HG02970 (cell line): ENCODE data around the gene DCXR.

Experiments
- ATAC-seq: cut with Tn5 transposase; IDR thresholded peaks from one replicate; pipeline ENCODE4 v1.9.1; 2021; ENCODE audit warnings: mild to moderate bottlenecking, moderate library complexity, moderate number of reproducible peaks; ENCODE audit not compliant: unreplicated experiment, low FRiP score

DCXR gene

DNA sequence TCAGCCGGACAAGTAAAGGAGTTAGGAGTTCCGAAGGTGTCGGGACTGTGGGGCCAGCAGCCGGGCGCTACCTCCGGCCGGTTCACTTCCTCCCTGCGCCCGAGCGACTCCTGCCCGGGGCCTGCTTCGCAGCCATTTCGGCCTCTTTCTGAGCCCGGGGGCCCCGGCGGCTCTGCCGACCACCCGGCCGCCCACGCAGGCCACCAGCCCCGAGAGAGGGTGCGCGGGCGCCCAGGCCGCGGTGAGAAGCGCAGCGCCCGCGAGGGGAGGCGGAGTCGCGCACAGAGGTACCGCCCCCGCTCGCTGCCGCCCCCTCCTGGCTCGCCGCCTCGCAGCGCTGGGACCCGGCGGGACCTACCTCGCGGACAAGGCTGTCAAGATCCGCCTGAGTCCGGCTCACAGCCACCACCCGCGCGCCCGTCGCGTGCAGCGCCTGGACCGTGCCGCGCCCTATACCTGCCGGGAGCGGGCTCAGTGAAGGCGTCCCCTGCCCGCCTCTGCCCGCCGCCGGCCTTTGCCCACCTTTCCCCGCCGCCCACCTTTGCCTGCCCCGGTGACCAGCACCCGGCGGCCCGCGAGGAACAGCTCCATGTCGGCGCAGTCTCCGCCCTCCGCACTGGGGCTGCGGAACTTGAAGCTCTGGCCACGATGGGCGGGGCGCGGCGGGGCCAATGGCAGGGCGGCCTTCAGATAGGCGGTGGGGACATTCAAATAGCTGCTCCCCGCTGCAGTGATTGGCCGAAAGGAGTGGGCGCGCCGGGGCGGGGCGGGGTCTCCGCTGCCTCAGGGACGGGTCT lies at the start of gene DCXR:
DCXR (minus strand) TSS at position 606 of the 797 bp plus-strand sequence; CDS start at position 591, 15 bp downstream.
- ATAC-seq, result peak; percentile 82

DNA sequence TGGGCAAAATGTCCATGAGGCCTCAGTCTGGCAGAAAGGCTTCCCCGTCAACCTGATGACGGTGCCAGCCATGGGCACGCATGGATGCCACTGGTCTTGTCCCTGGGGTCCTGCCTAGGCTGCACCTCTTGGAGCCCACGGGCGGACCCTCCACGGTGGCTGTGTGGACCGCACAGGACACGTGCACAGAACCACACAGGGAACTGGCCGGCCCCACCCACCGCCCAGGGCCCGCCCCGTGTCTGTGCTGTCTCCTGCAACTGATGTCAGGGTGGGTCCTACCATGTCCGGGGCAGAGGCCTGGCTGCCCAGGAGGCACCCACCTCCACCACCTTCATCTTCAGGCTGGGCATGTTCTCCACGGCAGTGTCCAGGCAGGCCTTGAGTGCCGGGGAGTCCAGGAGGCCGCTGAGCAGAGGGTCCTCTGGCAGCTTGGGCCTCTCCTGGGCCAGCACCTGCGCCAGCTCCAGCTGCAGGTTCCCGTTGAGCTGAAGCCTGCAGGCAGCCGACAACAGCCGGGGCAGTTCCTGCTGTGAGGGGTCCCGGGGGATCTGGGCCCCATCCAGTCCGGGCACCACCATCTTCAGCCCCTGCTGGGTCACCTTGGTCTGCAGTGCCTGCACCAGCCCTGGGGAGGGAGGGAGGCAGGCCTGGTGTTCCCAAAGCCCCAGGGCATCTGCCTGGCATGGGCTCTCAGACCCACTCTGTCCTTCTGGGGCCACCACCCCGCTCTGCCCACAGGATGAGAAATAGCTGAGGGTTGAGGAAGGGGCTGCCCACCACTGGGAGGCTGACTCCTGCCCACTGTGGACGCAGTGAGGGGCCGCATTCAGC lies 48.7 kb upstream of the DCXR start:
- ATAC-seq, result no peak

- ATAC-seq, result no peak
These were observed 47.7 kb upstream of the DCXR start for GRCh38 chr17:82085031-82085861.

DNA sequence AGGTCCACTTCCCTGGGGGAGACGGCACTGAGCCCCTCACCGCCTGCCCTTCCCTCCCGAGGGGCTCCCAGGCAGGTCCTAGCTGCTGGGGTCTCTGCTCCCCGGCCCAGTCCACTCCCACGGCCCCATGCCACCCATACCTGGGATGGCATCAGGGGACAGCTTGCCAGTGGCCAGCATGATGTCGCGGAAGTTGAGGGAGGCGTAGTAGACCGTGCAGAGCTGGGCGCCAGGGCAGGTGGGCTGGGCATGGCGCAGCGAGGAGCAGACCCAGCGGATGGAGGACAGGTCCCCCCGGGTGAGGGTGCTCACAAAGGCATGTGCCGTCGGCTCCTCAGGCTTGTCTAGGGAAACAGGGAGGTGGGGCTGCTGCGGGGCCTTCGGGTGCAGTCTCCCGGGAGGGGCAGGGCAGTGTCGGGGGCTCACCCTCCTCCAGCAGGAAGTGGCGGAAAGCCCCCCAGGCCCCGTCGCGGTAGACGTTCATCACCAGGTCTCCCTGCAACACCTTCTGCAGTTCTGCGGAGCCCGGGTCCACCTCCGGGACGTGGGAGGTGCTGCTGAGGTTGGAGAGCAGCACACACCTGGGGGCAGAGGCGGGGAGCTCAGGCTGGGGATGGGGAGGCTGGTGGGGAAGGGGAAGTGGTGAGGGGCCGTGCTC lies 47.0 kb upstream of the DCXR start:
- no peak for ATAC-seq

DNA sequence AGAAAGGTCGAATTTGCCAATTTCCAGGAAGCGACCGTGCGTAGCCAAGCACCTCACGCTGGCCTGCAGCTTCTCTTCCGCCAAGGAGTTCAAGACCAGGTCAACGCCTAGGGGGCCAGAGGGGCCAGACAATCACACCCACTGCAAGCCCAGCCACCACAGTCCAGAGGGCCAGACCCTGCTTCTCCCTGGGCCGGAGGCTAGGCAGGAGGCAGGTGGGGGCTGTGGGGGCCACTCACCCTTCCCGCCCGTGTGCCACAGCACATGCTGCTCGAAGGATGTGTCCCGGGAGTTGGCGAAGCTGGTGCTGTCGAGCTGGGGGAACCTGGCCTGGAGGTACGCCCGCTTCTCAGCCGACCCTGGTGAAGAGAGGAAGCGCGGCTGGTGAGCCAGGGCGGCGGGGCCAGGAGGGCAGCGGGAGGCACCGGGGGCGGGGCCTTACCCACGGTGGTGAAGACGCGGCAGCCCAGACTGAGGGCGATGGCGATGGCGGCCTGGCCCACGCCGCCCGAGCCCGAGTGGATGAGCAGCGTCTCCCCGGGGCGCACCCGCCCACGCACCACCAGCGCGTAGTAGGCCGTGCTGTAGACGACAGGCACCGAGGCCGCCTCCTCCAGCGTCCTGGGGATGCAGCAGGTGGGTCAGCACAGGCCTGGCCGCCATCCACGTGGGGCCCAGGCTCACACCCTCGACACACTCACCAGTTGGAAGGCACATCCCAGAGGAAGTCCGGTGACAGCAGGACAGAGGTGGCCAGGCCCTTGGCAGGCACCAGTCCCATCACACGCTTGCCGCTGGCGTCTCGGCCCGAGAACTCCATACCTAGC lies 46.2 kb upstream of the DCXR start:
- no peak for ATAC-seq

GRCh38 chr17:82083009-82083408 lies 45.5 kb upstream of the DCXR start:
- no peak for ATAC-seq

DNA sequence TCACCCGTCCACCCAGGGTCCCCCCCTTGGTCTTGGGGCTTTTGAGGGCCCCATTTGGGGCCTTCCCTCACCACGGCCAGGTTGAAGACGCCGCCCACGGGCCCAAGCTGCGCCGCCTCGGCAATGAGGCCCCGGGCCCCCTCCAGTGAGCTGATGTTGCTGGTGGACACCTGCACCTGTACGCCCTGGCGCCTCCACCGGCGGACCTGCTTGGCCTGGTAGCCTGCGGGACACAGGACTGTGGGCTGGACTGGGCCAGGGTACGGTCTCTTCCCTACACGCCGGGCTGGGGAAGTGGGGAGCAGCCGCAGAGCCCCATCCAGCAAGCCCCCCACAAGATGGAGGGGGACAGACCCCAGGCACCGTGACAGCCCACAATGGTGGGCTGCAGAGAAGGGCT lies 45.0 kb upstream of the DCXR start:
- ATAC-seq, result no peak

- no peak for ATAC-seq
These were observed 44.5 kb upstream of the DCXR start for GRCh38 chr17:82081966-82082365.

DNA sequence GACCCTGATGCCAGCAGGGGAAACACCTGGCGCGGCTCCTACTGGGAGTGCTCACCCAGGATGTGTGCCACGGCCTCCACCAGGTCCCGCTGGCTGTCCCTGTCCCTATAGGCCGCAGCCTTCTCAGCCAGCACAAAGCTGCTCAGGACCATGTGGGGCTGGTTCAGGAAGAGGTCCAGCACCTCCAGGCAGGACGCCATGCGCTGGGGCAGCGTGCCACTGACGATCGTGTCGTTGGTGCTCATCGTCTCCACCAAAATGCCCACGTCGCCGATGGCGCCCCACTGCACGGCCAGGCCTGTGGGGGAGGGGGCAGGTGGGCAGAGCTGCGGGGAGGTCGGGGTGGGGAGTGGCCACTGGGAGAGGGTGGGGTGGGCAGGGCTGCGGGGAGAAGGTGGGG lies 44.0 kb upstream of the DCXR start:
- ATAC-seq, result no peak

DNA sequence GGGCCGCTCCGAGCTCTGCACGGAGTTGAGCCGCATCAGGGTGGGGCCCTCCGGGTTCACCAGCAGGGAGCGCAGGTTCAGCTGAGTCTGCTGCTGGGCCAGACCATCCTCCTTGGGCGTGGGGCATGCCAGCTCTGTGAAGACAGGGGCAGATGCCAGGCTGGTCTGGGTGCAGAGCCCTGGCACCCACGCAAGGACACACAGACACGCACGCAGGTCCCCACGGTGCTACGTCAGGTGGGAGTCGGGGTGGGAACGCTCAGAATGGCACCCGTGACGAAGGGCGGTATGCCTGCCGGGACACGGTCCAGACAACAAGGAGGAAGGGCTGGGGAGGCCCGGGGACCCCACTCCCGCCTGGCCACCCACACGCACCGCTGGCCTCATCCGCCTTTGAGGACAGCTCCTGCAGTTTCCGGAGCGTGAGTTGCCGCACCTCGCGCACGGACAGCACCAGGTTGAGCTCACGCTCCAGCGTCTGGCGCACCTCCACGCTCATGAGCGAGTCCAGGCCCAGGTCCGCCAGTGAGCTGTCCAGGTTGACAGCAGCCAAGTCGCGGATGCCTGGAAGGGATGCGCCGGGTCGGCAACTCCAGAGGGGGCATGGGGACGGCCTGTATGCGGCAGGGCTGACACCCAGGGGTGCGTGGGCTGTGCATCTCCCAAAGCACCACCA lies 43.4 kb upstream of the DCXR start:
- ATAC-seq, result no peak

DNA sequence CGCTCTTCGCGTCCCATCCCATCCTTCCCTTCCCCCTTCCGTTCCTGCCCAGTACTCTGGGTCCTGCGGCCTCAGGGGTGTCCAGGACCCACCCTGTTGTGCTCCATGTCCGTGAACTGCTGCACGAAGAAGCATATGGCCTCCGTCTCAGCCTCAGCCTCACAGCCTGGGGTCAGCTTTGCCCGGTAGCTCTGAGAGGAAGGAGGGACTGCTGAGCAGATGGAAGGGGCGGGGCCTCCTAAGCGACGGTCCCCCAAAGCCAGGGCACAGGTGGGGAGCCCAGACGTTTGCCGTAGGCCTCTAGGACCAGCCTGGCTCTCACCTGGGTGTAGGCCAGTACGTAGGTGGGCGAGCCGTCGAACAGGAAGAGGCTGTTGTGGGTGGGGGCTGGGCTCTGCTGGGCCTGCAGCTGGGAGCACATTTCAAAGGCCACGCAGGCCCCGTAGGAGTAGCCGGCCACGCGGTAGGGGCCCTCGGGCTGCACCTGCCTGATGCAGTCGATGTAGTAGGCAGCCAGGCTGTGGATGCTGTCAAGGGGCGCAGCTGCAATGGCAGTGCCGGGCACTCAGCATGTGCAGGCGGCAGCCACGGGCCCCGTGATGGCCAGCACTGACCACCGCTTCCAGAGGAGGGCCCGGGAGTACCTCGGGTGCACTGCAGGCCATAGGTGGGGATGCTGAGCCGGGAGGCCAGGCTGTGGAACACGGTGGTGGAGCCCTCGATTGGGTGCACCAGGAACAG lies 42.7 kb upstream of the DCXR start:
- ATAC-seq, result no peak

- no peak for ATAC-seq
These were observed 41.6 kb upstream of the DCXR start for GRCh38 chr17:82079001-82079677.

- no peak for ATAC-seq
These were observed 40.9 kb upstream of the DCXR start for GRCh38 chr17:82078433-82078832.

DNA sequence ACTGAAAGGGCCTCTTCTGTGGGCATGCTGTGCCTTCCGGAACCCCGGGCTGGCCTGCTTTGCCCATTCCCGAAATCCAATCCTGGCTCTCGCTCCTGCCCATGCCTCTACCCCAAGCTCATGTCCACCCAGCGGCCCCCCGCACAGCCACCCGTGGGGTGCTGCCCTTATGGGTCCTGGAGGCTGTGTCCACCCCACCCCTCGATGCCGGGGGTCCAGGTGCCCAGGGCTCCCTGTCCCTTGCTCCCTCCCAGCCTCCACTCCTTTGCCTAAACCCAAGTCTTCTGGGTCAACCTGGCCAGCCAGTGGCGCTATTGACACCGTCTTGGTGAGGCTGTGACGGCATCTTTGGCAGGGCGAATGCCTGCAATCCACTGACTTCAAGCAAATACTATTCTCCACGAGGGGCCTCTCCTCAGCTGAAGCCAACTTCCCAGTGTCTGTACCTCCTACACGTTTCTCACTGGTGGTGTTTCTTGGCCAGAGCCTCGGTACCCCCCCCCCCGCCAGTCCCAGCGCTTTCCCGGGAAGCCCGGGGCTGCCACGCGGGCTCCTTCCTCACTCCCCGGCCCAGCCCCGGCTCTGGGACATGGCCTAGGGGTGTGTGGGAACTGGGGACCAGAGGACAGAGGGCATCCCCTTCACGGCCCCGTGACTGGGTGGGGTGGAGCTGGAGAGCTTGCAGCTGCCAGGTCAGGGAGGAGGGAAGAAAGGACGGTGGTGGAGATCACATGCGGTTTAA lies 40.3 kb upstream of the DCXR start:
- no peak for ATAC-seq

DNA sequence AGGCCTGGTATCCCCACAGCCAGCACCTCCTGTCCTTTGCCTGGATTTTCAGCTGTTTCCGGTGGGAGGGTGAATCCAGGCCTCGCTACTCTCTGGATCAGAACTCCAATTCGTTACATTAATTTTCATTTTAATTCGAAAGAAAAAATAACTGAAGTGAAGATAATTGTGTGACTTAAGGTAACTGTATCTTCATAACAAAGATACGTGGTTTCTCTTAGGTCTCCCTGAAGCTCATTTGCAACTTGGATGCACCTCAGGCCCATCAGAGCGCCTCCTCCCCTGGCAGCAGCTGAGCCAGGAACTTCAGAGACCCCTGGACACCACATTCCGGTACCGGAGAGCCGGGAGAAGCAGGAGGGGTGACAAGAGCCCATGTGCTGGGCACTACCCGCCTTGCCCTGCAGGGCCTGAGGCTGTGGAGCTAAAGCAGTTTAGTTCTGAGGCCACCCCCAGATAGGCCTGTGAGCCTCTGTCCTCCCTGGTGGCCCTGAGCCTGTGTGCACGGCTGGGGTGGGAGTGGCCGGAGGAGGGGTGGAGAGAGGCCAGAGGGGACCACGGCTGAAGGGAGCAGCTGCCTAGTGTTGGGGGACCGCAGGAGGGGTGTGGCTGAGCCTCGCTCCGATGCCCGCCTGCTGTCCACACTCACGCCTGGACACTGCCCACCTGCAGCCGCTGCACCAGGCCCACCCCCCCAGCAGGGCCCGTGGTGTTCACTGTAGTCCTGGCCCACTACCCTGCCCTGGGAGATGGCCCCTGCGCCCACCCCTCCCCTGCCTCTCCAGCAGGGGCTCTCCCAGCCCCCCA lies 39.5 kb upstream of the DCXR start:
- ATAC-seq, result no peak
